HTR-8/SVneo (cell line): ENCODE measurements around the gene NT5M.

Experiments used
- DNase-seq: peaks from one replicate; pipeline ENCODE4 v3.0.0; 2011; ENCODE audit warnings: low spot score, mixed read lengths; ENCODE audit not compliant: insufficient read length
- FAIRE-seq: peaks from 2 replicates; lab custom pipeline; 2011; peaks lifted over from hg19 to GRCh38; lab: Jason Lieb, UNC

Gene NT5M

DNA sequence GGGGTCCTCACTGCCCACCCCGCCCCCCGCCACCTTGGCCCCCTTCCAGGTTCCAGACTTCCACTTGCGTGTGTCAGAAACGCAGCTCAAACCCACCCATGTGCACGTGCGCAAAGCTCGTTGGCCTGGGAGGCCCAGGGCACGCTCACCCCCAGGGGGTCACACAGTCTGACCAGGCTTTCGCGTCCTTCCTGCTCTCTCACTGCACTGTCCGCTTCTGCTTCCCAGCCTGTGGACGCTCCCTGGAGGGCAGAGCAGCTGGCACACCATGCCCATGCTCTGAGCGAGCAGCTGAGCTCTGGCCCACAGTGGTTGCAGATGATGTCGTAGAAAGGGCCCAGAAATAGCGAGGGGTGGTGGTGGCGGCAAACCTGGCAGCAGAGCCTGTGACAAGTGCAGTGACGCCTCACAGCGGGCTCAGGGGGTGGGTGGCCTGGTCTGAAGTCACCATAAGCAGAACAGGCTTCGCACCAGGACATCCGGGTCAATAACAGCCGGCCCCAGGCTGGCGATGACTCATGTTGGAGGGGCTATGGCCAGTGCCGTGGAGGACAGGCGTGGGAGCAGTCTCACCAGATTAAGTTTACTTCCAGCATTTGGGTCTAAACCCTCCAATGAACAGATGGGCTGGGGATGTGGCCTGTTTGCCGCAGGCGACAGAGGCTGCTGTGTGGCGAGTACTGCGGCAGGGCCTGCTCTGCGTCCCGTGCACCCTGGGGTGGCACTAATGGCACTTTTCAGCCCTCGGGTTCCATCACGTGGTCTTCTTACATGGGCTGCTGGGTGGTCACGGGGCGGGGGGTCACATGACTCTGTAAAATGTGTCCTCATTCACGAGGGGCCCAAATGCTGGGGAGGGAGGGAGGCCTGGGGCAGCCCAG is 49.0 kb downstream of the NT5M start:
- FAIRE-seq, result peak; percentile 63
- peak; percentile 47 for DNase-seq

DNA sequence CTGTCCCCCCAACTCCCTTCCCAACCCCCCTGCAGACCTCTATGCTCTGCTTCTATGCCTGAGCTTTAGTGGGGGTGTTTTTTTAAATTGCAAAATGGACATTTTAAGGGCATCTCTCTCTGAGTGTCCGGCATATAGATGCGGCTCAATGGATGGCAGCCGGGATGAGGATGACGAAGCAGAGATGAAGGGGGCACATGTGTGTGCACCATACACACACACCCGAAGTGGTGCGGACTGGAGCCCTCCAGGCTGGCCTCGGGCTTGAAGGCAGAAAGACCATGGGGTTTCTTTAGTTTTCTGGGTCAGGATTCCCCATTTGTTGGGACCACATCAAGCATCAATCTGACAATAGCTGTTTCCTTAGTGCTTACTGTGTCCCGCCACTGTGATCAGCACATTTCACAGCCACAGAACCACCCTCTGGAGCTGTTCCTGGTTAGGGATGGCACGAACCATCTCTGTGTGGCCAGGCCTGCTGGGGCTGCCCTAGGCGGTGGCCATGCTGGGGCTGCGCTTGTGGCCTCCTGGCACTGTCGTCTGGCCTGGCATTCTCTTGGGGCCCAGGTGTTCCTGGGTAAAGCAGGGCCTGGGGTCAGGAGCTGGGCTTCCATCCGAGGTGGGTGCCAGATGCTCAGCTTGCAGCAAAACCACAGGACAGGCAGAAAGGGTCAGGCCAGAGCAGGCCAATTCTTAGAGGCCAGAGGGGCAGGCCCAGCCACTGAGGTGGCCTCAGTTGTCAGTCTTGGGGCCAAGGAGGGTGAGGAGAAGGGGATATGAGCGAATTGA is 49.9 kb downstream of the NT5M start:
- no peak for DNase-seq
- FAIRE-seq, result no peak

DNA sequence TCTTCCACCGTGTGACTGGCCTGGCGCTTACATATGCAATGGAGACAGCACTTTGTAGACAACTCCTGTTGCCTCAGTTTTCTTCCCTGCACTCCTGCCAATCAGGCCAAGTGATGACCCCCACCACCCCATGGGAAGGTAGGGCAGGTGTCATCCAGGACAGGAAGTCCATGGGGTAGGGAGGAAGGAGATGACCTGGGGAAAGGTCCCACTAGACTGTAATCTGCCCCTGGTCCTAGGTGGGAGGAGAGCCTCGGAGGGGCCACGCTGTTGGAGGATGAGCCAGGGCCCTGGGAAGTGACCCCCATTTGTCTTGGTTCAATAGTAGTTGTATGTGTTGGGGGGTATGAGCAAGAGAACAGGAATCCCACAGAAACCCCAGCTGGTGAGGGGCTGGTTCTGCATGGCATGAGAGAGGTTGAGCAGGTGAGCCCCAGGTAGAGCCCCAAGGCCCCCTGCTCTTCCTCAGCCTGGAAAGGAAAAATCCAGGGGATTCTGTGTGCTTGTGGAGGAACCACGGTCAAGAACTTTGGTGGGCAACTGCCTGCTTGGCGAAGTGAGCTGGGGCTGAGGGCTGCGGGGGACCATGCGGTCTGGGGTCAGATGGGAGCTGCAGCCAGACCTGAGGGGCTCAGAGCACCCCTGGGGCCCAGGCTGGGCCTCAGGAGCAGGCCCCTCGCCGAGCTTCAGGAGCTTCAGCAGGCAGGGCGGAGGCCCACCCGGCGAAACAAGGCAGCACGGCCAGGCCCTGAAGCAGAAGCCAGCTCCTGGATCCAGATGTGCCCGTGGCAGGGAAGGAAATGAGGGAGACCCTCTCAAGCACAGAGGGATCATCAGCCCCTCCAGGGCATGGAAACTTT is 50.7 kb downstream of the NT5M start:
- DNase-seq (no peak), FAIRE-seq (no peak)

DNA sequence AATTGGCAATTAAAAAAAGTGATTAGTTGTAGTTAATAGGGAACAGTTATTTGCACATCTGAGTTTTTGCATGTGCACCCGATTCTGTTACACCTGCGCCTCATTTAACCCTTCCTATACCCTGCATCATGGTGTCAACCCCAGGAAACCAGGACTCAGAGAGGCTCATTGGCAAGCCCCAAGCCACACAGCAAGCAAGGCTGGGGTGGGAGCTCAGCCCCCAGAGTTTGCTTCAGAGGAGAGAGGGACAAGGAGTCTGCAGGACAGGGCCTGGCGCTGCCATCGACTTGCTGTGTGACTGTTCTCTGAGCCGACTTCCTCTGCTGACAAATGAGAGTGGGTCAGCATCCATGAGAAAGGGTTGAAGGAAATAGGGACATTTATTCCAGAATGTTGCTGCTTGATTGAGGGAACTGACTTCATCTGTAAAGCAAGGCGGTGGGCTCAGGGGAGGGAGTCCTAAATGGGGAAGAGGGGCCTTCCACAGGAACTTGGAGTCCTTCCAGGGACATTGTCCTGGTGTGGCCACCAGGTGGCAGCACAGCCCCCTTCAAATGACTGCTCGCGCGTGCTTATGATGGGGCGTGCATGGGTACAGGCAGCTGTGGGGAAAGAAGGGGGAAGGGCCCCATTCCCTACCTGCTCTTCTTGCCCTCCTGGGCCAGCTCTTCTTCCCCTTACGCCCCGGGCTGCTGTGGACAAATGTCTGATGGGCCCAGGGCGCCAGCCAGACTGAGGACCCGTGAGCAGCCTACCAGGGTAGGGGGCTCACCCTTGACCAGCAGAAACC is 51.6 kb downstream of the NT5M start:
- FAIRE-seq, result peak; percentile 95
- DNase-seq, result peak; percentile 84

DNA sequence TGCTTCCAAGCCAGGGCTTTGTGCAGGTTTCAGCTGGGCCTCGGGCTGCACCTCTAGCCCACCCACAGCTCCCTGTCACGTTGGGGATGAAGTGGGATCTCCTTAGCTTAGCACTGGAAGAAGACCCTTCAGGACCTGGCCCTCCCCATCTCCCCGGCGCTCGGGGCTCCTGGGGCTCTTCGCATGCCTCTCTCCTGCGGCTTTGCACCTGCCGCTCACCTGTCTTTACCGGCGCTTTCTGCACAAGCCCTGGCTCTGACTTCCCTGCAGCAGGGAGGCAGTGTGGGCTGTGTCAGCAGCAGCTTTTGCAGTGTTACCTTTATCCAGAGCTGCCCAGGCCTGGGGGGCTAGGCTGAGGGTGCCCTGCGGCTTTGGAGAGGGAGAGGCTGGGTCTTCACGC is 52.3 kb downstream of the NT5M start:
- FAIRE-seq, result no peak
- no peak for DNase-seq

DNA sequence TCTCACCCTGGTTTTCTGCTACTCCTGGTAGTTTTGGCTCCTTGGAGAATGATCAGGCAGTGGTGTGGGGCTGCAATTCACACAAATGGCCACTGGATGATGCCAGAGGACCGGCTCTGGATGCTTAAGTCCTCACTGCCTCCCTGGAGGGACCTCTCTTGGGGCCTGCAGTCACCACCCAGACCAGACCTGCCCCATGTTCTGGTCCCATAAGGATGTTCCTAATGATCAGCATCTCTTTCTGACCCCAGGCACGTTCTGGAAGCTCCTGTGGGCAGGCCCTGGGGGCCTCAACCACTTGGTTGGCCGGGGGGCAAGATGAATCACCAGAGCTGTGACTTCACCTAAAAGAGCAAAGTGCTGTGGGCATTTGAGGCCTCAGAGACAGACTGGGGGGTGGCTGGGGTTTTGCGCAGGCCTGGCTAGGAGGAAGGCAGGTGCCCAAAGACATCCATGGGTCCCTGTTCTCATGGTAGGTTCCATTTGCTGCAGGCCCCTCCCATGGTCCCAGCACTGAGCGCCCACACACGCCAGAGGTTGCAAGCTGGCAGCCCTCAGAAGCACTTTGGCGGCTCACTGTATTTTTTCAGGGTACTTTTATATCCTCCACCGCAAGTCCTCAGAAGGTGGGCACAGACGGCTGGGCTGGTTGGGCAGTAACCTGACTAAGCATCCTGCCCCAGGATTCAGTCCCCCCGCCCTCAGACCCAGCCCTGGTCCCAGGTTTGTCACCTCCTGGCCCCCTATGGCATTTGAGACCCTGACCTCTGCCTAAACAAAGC is 53.2 kb downstream of the NT5M start:
- FAIRE-seq (peak; percentile 80), DNase-seq (peak; percentile 97)

DNA sequence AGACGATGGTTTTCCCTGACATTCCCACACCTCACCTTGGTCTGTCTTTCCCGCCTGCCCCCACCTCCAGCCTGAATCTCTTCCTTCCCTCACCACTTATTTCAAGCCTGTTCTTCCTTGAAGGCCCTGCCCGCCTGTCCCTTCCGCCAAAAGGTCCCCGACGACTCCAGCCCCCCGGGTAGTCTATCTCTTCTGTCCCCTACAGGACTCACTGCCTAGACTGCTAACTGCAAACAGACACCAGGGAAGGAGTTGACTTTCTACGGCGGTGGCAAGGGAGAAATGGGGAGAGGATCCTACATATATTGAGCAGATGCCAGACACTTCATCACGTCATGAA is 53.7 kb downstream of the NT5M start:
- DNase-seq (no peak), FAIRE-seq (no peak)

DNA sequence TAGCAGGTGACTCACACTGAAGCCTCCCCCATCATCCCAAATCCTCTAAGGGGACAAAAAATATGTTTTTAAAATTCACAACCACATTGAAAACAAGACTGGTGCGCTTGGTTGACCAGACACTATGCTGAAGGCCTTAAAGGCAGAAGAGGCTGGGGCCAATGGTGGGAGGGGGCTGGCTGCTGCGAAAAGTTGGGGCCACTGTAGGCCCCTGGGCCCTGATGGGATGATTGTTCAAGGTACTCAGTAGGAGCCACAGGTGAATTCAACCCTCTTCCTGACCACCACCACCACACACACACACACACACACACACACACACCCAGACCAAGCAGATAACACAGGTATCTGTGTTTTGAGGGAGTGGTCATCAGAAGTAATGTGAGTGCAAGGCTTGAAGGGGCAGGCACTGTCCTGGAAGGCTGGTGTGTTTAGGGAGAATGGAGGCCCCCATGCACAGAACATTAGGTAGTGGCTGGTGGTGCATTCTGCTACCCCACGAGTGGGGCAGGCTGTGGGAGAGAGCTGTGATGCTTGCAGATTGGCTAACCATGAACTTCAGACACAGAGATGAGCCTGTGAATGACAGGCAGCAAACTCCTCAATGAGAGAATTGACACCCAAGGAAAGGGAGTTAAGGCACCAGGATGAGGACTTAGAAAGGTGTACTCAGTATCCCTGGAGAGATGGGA is 55.0 kb downstream of the NT5M start:
- FAIRE-seq (no peak), DNase-seq (no peak)

DNA sequence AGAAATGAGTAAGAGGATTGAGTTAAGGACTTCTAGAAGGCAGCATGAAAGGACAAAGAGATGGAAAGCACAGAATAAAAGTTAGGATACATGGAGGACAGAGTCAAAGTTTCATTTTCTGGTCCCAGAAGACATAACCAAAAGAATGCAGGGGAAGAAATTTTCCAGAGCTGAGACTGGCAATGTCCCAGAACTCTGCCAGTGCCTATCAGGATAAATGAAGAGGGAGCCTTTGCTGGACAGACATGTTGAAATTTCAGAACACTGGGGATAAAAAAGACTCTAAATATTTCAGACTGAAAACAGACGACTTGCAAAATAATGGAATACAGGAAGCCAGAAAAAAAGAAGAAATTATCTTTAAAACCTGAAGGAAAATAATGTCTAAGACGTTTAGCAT is 55.7 kb downstream of the NT5M start:
- DNase-seq (no peak), FAIRE-seq (no peak)

DNA sequence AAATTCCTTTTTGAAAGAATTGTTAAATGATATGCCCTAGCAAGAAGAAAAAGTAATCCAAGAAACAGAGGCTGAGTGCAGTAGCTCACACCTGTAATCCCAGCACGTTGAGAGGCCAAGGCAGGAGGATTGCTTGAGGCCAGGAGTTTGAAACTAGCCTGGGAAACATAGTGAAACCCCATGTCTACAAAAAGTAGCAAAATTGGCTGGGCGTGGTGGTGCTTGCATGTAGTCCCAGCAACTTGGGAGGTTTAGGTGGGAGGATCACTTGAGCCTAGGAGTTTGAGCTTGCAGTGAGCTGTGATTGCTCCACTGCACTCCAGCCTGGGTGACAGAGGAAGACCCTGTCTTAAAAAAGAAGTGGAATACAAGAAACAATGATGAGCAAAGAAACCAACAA is 56.1 kb downstream of the NT5M start:
- no peak for FAIRE-seq
- no peak for DNase-seq

DNA sequence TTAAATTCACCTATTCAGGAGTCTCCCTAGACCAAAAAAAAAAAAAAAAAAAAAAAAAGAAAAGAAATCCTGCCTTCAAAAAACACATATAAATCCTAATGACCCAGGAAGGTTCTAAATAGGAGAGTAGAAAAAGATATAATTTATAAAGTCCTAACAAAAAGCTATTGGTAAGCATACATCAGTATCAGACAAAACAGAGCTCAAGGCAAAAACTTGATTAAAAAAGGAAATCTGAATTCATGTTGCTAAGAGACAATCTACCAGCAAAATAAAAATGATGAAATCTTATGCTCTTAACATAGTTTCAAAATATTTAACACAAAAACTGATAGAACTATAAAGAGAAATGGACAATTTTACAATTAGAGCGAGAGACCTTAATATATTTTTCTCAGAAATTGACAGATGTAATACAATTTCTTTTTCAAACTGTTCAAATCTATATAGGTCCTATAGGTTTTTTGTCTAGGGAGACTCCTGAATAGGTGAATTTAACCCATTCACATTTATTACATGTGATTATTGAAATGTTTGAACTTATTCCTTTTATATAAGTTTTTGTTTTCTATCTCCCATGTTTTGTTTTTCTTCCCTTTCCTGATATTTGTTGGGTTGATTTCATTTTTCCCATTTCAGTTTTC is 57.0 kb downstream of the NT5M start:
- DNase-seq (no peak), FAIRE-seq (no peak)

DNA sequence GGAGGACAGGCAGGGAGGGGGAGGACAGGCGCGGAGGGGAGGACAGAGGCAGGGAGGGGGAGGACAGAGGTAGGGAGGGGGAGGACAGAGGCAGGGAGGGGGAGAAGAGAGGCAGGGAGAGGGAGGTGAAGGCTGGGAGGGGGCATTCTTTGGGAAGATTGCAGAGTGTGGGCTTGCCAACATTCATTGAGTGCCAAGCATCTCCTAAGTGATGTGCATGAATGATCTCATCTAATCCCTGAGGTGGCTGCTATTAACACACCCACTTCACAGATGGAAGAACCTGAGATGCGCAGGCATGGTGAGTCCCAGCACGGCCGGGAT is 58.3 kb downstream of the NT5M start:
- no peak for FAIRE-seq
- DNase-seq, result no peak

DNA sequence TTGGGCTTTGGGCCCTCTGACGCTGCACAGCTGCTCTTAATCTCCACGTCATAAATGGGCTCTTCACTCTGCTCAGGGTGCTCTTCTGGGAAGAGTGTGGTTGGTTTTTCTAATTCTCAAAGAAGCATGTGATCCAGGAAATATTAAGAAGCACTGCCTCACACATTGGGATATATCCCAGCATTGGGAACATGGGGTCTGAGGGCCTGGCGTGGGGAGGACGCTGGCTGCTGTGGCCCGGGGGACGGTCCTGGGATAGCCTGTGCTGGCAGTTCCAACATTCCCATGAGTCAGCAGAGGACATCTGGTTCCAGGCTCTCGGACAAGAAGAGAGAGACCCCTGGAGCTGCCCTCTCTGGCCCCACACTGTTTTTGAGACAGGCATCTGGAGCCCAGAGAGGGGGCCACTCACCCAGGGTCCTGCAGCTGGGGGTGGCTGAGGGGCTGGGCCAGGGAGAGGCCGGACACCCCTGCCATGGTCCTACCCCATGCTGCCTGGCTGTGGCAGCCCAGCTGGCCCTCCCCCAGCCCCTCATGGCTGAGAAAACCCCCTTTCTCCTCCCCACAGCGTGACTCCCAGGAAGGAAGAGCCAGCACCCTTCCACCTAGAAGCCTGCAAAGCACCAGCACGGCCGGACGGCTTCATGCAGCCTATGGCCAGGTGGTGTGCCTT is 58.8 kb downstream of the NT5M start:
- no peak for DNase-seq
- no peak for FAIRE-seq

DNA sequence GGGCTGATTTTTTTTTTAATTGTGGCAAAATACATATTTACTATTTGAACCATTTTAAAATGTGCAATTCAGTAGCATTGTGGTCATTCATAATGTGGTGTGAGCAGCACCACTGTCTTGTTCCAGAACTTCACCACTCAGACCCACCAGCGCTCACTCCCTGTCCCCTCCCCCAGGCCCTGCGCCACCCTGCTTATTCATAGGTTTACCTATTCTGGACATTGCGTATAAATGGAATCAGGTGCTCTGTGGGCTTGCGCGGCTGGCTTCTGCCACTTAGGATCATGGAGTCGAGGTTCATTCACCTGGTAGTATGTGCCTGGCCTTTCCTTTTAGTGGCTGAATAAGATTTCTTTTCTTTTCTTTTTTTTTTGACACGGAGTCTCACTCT is 59.4 kb downstream of the NT5M start:
- FAIRE-seq (no peak), DNase-seq (no peak)

DNA sequence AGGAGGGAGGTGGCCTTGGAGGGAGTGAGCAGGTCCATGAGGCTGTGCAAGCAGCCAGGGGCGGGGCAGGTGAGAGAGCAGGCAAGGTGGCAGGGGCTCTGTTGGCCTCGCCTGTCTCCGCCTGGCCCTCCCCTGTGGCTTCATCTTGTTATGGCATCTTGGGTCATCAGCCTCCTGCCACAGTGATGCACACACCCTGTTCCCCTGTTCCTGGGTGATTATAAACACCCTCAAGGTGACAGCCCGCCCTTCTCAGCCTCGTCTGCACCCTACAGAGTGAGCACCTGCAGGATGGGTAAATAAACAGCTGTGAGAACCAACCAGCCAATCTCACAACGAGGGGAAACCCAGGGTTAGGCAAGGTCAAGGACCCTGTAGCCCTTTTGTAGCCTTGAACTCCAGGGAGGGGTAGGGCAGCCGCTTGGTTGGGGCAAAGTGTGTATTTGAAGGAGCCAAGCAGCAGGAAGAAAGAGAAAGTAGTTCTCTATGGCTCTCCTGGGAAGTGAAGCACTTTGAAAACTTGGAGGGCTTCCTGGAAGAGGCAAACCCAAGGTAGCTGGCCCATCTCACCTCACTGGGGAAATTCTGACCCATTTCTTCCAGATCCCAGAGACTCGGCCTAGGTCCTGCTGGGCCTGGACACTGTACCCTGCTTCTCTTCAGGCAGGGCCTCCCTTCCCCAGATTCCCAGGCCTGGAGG is 60.6 kb downstream of the NT5M start:
- FAIRE-seq (no peak), DNase-seq (no peak)

DNA sequence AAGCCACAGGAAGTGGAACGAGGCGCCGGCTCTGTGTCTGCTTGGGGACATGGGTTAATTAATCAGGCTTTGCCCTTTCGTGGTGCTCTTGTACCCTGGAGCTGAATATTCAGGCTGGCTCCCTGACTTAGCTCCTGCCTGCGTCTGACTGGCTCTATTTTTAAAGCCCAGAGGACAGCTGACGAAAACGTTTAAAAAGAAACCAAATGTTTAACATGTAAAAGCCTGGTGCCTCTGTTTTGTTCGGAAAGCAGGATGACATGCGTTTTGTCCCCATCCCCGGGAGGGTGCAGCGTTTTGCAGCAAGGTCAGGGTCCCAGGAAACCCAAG is 61.1 kb downstream of the NT5M start:
- DNase-seq (no peak), FAIRE-seq (no peak)

DNA sequence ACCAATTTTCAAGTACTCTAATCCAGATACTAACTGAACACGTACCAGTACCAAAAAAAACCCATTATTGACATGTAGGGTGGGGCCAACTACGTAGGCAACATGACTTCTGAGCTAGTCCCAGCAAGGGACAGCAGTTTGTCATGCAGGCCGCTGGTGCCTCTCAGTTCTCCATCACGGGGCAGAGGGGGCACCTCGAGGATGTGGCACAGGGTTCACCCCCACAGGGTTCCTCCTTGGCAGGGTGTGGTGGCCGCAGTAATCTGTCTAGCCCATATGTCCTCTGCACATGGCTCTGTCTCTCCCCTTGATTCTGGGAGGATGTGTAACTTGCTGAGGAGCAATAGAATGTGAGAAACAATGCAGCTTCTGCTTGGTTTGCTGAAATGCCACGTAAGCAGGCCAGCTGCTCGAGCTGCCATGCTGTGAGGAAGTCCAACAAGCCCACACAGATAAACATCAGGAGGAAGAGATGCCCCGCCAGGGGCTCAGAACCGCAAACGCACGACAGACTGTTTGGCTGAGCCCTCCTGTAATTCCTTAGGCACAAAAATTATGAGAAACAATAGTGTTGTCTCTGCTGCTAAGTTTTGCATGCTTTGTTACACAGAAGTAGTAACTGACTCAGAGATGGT is 62.4 kb downstream of the NT5M start:
- FAIRE-seq (no peak), DNase-seq (no peak)
